ENCODE results near the gene PRIMA1.
A peak's percentile ranks its signal among the peaks of the same experiment; 100 is the strongest.

The PRIMA1 gene

GRCh38 chr14:93736378-93737014 is 51.8 kb downstream of the PRIMA1 start:
- TF ChIP-seq CTCF (IDR thresholded peaks at IDR 0.05; ENCODE audit: low read depth, low read length, missing control alignments), result peak; percentile 3
- no peak overlapping the region for H3K4me3 ChIP-seq (ENCODE audit: low read depth, low read length)
- in situ Hi-C loops (cut with HindIII; ENCODE audit: low sequenced_read_pairs), result no loop called here
- DNase-seq (ENCODE audit: low read depth), result no peak

GRCh38 chr14:93735206-93735605 is 53.1 kb downstream of the PRIMA1 start:
- DNase-seq (ENCODE audit: low read depth), result no peak
- TF ChIP-seq CTCF (IDR thresholded peaks at IDR 0.05; ENCODE audit: low read depth, low read length, missing control alignments), result no peak
- H3K4me3 ChIP-seq (ENCODE audit: low read depth, low read length), result no peak overlapping the region
- in situ Hi-C loops (cut with HindIII; ENCODE audit: low sequenced_read_pairs), result no loop called here

- in situ Hi-C loops (cut with HindIII; ENCODE audit: low sequenced_read_pairs), result no loop called here
- no peak for TF ChIP-seq CTCF (IDR thresholded peaks at IDR 0.05; ENCODE audit: low read depth, low read length, missing control alignments)
- H3K4me3 ChIP-seq (ENCODE audit: low read depth, low read length), result no peak overlapping the region
- DNase-seq (ENCODE audit: low read depth), result no peak
These were observed 54.0 kb downstream of the PRIMA1 start for GRCh38 chr14:93734086-93734822.

GRCh38 chr14:93733631-93734030 is 54.7 kb downstream of the PRIMA1 start:
- in situ Hi-C loops (cut with HindIII; ENCODE audit: low sequenced_read_pairs), result no loop called here
- no peak for TF ChIP-seq CTCF (IDR thresholded peaks at IDR 0.05; ENCODE audit: low read depth, low read length, missing control alignments)

GRCh38 chr14:93733231-93733630 is 55.1 kb downstream of the PRIMA1 start:
- TF ChIP-seq CTCF (IDR thresholded peaks at IDR 0.05; ENCODE audit: low read depth, low read length, missing control alignments), result no peak
- no peak overlapping the region for H3K4me3 ChIP-seq (ENCODE audit: low read depth, low read length)
- no peak for DNase-seq (ENCODE audit: low read depth)
- in situ Hi-C loops (cut with HindIII; ENCODE audit: low sequenced_read_pairs), result no loop called here

More at GRCh38 chr14:93733631-93734030, 54.7 kb downstream of the PRIMA1 start:
- DNase-seq (ENCODE audit: low read depth), result no peak
- no peak overlapping the region for H3K4me3 ChIP-seq (ENCODE audit: low read depth, low read length)

GRCh38 chr14:93732524-93732923 is 55.8 kb downstream of the PRIMA1 start:
- TF ChIP-seq CTCF (IDR thresholded peaks at IDR 0.05; ENCODE audit: low read depth, low read length, missing control alignments), result no peak
- DNase-seq (ENCODE audit: low read depth), result no peak
- in situ Hi-C loops (cut with HindIII; ENCODE audit: low sequenced_read_pairs), result no loop called here
- no peak overlapping the region for H3K4me3 ChIP-seq (ENCODE audit: low read depth, low read length)

Measured in astrocyte of the cerebellum (primary cell).